GM21529 (cell line): Measurements from ENCODE around the gene SSH2.
A peak's percentile ranks its signal among the peaks of the same experiment; 100 is the strongest.
"Not testable (repeated sequence)": the region's sequence is repeated elsewhere in the genome, so short reads cannot be mapped to it uniquely, and the experiment has no call there.

ENCODE experiments used
- ATAC-seq: cut with Tn5 transposase; IDR thresholded peaks from one replicate; pipeline ENCODE4 v1.9.1; 2021; ENCODE audit not compliant: unreplicated experiment

The SSH2 gene

GRCh38 chr17:29747660-29748059 lies 182.4 kb downstream of the SSH2 start:
- ATAC-seq: no peak

- no peak for ATAC-seq
Measured at GRCh38 chr17:29746669-29747068, 183.4 kb downstream of the SSH2 start.

- no peak for ATAC-seq
Measured at GRCh38 chr17:29744121-29744520, 185.9 kb downstream of the SSH2 start.

GRCh38 chr17:29742210-29742513 lies 187.9 kb downstream of the SSH2 start:
- no peak for ATAC-seq

- ATAC-seq: no peak
Measured at GRCh38 chr17:29740017-29740416, 190.0 kb downstream of the SSH2 start.

- no peak for ATAC-seq
Measured at GRCh38 chr17:29734640-29735039, 195.4 kb downstream of the SSH2 start.

- ATAC-seq: no peak
Measured at GRCh38 chr17:29733166-29733565, 196.9 kb downstream of the SSH2 start.

GRCh38 chr17:29732613-29733012 lies 197.4 kb downstream of the SSH2 start:
- ATAC-seq: no peak

- no peak for ATAC-seq
Measured at GRCh38 chr17:29732209-29732608, 197.8 kb downstream of the SSH2 start.

- no peak for ATAC-seq
Measured at GRCh38 chr17:29731589-29731929, 198.5 kb downstream of the SSH2 start.

GRCh38 chr17:29728490-29728889 lies 201.5 kb downstream of the SSH2 start:
- no peak for ATAC-seq

- ATAC-seq: no peak
Measured at GRCh38 chr17:29726715-29727252, 203.2 kb downstream of the SSH2 start.

- ATAC-seq: not testable (repeated sequence)
Measured at GRCh38 chr17:29725408-29725807, 204.6 kb downstream of the SSH2 start.

GRCh38 chr17:29723278-29724047 lies 206.6 kb downstream of the SSH2 start:
- no peak for ATAC-seq

- peak; percentile 66 for ATAC-seq
Measured at GRCh38 chr17:29722411-29723198, 207.4 kb downstream of the SSH2 start.

GRCh38 chr17:29720551-29720950 lies 209.5 kb downstream of the SSH2 start:
- ATAC-seq: no peak

- no peak for ATAC-seq
Measured at GRCh38 chr17:29719469-29719868, 210.6 kb downstream of the SSH2 start.

- ATAC-seq: no peak
Measured at GRCh38 chr17:29718446-29719039, 211.5 kb downstream of the SSH2 start.

GRCh38 chr17:29717817-29718216 lies 212.2 kb downstream of the SSH2 start:
- no peak for ATAC-seq

- ATAC-seq: no peak
Measured at GRCh38 chr17:29716566-29716965, 213.5 kb downstream of the SSH2 start.

- ATAC-seq: no peak
Measured at GRCh38 chr17:29715680-29716079, 214.3 kb downstream of the SSH2 start.

- ATAC-seq: peak; percentile 28
Measured at GRCh38 chr17:29714146-29714545, 215.9 kb downstream of the SSH2 start.
